NOMO-1 treated with dmso at 0.1 percent for 144 hours (cell line): Measurements from ENCODE around the gene LRRIQ3.

Experiments used
- DNase-seq: peaks from one replicate; lab custom pipeline; 2025; ENCODE audit not compliant: unreplicated experiment; lab: John Stamatoyannopoulos, UW

Gene LRRIQ3

GRCh38 chr1:74113333-74113732 is 84.6 kb downstream of the LRRIQ3 start:
- DNase-seq, result no peak

- DNase-seq, result no peak
Observed at GRCh38 chr1:74107394-74107793, 90.6 kb downstream of the LRRIQ3 start.

GRCh38 chr1:74091371-74091770 is 106.6 kb downstream of the LRRIQ3 start:
- no peak for DNase-seq

DNA sequence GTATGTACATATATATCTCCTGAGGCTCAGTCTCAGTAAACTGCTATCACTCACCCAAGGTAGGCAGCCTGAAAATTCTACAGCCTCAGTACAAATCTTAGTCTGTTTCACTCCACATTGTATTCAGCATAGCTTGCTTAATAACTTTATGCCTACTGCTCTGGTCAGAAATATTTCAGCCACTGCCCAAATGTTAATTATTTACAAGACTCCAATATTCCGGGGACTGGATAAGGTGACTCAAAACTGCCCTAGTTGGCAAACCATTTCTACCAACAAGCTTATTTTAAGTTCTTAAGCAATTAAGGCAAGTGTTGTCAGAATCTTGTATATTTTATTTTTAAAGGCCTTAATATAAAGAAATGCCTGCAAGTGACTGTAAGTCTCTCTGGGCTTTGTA is 114.8 kb downstream of the LRRIQ3 start:
- DNase-seq, result no peak

DNA sequence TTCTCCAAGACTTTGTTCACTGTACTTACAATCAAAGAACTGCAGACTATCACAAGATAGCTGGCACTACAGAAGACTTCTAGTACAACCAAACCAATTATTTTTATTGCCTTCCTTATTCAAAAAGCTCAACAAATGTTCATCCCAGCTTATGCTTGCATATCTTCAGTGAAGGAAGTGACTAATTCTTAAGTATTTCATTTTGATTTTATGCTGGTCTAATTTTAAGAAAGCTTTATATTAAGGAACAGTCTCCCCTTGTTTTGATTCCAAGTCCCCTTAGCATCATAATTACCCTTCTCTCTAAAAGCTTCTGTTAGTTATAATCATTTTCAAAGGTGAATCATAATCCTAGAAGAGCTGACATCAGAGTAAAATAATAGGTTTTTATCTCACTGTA is 132.9 kb downstream of the LRRIQ3 start:
- DNase-seq, result no peak

DNA sequence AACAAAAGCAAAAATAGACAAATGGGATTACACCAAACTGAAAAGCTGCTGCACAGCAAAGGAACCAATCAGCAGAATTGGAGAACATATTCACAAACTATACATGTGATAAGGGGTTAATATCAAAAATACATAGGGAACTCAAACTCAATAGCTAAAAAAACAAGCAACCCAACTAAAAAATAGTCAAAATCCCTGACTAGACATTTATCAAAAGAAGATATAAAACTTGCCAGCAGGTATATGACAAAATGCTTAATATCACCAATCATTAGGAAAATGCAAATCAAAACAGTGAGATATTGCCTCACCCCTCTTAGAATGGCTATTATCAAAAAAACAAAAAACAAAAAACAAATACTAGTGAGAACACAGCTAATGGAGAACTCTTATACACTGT is 140.3 kb downstream of the LRRIQ3 start:
- no peak for DNase-seq

DNA sequence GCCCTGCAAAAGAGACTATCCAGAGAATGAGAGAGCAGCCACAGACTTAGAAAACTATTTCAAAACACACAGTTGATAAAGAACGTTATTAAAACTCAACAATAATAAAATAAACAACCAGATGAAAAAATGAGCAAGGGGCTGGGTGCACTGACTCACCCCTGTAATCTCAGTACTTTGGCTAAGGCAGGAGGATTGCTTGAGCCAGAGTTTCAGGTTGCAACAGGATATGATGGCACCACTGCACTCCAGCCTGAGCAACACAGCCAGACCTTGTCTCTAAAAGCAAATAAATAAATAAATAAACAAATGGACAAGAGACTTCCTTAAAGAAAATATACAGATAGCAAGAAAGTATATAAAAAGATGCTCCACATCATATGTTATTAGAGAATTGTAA is 144.6 kb downstream of the LRRIQ3 start:
- DNase-seq, result no peak

GRCh38 chr1:74050386-74050785 is 147.6 kb downstream of the LRRIQ3 start:
- DNase-seq, result no peak

- DNase-seq, result no peak
Observed at GRCh38 chr1:74038042-74038441, 159.9 kb downstream of the LRRIQ3 start.

GRCh38 chr1:74012583-74012982 is 185.4 kb downstream of the LRRIQ3 start:
- no peak for DNase-seq

DNA sequence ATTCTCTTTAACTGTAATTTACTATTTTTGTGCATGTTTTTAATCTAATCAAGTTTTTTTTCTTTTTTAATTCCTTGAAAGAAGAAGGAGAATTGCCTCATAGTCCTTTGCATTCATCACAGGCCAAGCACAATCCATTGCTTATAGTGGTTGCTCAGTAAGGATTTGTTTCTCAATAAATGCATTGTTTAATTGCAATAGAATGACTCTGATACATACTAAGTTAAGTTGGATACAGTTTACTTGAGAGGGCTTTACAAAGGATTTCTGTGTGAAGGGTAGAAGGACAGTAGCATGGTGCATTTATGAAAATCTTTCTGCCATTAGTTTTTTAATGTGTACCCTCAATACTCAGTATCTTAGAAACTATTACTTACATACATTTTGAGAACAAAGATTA is 186.2 kb downstream of the LRRIQ3 start:
- DNase-seq, result no peak

DNA sequence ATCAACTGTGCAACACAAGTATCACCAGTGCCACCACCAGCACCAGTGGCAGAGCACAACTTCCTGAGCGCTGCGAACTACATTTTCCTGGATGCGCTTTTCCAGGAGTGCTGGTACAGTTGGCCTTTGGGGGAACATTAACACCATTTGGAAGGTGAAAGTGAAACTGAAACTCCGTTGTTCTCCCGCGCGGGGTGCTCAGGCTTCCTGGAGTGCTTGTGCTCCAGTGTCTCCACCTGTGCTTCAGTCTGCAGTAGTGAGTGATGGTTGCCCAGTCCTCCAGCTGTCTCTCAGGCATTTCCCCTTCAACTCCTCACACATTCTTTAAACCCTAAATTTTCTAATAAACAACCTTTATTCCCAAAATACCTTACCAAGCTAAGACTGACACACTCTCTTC is 187.8 kb downstream of the LRRIQ3 start:
- DNase-seq, result no peak

DNA sequence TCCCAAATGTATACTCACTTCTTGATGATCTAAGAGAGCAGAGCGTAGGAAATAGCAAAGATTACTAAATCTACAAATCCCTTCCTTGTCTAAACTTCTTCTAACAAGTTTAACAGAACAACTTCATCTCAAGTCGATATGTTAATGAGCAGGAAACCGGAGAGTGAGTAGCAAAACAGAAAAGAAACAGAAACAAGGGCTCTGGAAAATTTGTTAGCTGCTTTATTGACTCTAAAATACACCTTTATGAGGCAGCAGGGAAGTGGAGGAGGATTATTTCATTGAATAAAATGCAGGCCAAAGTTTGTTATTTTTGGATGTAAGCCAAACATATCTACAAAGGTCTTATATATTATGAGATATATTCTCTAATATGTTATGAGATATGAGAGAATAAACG is 192.4 kb downstream of the LRRIQ3 start:
- no peak for DNase-seq

GRCh38 chr1:74003806-74004205 is 194.2 kb downstream of the LRRIQ3 start:
- DNase-seq, result no peak

GRCh38 chr1:73998348-73998959 is 199.5 kb downstream of the LRRIQ3 start:
- DNase-seq, result no peak

DNA sequence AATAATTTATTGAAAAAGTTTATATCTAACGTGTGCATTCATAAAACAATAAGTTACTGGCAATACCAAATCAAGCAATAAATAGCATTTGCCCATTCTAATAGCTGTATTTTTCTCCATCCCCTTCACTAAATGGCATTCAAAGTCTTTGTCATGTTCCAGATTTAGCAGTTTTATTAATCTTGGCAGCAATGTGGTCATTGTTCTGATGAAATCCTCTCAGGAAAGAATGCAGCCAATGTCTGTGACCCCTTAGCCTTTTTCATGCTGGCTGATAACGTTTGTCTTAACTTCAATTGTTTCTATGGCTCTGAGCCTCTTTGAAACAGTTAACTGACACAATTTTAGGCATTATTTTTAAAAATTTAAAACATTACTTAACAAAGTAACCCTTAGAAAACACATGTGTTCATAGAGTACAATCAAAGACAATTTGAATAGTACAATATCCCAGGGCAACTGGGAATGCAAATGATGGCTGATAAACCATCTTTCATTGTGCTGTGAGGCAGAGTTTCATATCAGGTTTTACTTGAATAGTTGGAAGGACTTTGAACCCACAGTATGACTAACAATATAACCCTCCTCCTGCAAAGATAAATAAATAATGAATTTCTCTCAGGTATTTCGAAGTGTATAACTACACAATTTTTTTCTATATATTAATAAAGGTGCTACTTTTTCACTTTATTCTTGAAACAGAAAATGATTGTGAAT is 217.5 kb downstream of the LRRIQ3 start:
- DNase-seq, result no peak

DNA sequence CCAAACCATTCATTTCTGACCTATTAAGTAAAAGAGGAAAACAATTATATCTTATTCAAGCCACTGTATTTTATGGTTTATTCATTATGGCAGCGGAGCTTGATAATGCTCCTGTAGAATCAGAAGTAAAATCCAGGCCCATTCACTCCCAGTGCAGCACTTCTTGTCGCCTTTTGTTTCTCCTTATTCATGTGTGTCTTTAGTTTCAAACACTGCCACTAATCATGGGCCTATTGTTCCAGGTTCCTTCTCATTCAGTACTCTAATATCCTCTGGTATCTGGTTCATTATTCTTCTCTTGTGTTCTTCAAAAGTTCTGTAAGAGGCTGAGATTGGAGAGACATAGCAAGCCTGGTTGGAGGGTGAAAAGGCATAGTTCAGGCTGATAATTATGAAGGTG is 218.3 kb downstream of the LRRIQ3 start:
- no peak for DNase-seq

DNA sequence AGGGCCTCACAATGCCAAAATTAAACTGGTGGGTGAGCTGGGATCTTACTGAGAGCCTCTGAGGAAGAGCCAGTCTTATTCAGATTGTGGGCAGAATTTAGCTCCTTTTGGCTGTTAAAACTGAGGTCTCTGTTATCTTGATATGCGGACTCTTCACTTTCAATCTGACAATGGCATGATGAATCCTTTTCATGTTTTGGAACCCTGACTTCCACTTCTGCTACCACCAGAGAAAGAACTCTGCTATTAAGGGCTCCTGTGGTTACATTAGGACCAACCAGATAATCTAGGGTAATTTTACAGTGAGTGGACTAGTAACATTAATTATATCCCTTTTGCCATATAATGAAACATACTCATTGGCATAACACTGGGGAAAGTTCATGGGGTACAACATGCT is 219.0 kb downstream of the LRRIQ3 start:
- no peak for DNase-seq
